Naive thymus-derived CD8-positive, alpha-beta T cell (primary cell): ENCODE measurements around the gene ZNF566. TPM values are rescaled to one million over a fixed set of nuclear protein-coding genes. Genes with fewer than 3 reads are reported as not detected.

ENCODE experiments used
- ATAC-seq, 2 donors: fragments of 150-1000 bp; cut with Tn5 transposase in 1 of 2; sonication (Bioruptor Pico), chemical (Tn5 transposase) in 1 of 2; 1 replicate in 1 of 2; 2 replicates in 1 of 2; pipeline ENCODE4 v1.10.0; 2021; ENCODE audit warnings: mild to moderate bottlenecking in 2 of 2, moderate library complexity in 2 of 2
- POLR2A ChIA-PET: fragments of 350-600 bp; sonication (Branson Sonifier 250); formaldehyde crosslinking; loops from one replicate; lab custom pipeline; 2021; ENCODE audit warnings: antibody characterized with exemption; lab: Charles Lee
- DNase-seq, 10 donors: peaks; one replicate each; pipeline versions ENCODE4 v3.0.0 to v3.0.0-alpha.2; 2020 to 2022
- H3K27ac Mint-ChIP-seq, 10 donors: one replicate each; pipeline ENCODE4 v1.8.0; 2020 to 2022; ENCODE audit warnings: mild to moderate bottlenecking in 10 of 10, mixed read lengths in 10 of 10, moderate library complexity in 4 of 10, inconsistent platforms in 1 of 10
- H3K27me3 Mint-ChIP-seq, 5 donors: one replicate each; pipeline ENCODE4 v1.8.0; 2021 to 2022; ENCODE audit warnings: mixed read lengths in 5 of 5
- H3K36me3 Mint-ChIP-seq, 3 donors: one replicate each; pipeline ENCODE4 v1.8.0; 2020 to 2022; ENCODE audit warnings: mixed read lengths in 3 of 3, mild to moderate bottlenecking in 2 of 3, inconsistent platforms in 1 of 3
- H3K4me1 Mint-ChIP-seq, 4 donors: one replicate each; pipeline ENCODE4 v1.8.0; 2021 to 2022; ENCODE audit warnings: mixed read lengths in 4 of 4
- H3K4me3 Mint-ChIP-seq, 10 donors: one replicate each; pipeline ENCODE4 v1.8.0; 2020 to 2022; ENCODE audit warnings: mild to moderate bottlenecking in 10 of 10, mixed read lengths in 10 of 10, moderate library complexity in 6 of 10, inconsistent platforms in 1 of 10
- H3K9me3 Mint-ChIP-seq, 9 donors: one replicate each; pipeline ENCODE4 v1.8.0; 2020 to 2022; ENCODE audit warnings: mixed read lengths in 9 of 9, mild to moderate bottlenecking in 3 of 9, inconsistent platforms in 1 of 9, moderate library complexity in 1 of 9
- polyA plus RNA-seq, 3 donors: library from polyadenylated mRNA; unstranded; fragments of 300-500 nt; fragmentation: Illumina TruSeq; gene quantifications; one replicate each; pipeline ENCODE4 v1.2.3, GENCODE V29; 2021
- total RNA-seq, 8 experiments: library from RNA in 2 of 8; stranded (reverse) in 2 of 8; gene quantifications; one replicate each; pipeline ENCODE4 v1.2.3 and lab custom pipeline; 2021 to 2026

Gene ZNF566
- total RNA-seq (10 to 100 TPM; 22.7 to 24.2 TPM), polyA plus RNA-seq (10 to 100 TPM in 2 of 3 donors, 1 to 10 TPM in 1; 9.0 to 23.8 (median 13.2) TPM), total RNA-seq (lab: John Stamatoyannopoulos, UW) (10.8 to 25.3 (median 21.4) reads per million in 6 experiments)

DNA sequence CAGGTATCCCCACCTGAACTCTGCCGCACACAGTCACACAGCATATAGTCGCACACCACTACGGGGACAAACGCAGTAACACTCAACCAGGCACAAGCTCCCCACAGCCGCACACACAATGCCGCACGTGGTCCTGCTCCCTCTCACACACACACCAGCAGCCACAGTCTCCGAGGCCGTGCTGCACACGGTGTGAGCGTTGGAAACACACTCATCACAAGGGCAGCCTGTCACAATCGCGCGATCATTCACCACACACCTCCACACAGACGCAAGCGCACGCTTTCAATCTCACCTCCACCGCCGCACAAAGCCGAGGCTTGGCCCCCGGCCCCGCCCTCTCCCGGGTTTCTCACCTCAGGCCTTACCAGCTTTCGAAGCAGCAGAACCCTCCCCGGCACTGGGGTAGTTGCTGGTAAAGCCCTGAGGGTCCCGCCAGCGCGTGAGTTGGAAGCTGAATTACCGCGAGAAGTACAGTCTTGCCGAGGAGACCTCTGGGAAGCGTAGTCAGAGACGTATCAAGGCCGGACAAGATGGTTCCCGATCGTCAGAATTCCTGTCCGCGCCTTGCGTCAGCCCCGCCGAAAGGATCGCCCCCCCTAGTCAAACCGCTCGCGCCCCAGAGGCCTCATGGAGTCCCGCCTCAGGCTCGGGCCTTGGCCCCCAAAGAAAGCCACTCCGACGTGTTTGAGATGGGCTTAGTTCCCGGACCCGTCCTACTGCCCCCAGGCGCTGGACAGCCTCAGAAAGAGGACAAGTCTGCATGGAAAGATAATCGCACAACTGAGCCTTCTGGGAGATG is at the start of gene ZNF566:
Gene ZNF566, minus strand, starts transcription at position 444 of the 802 bp plus-strand sequence. CDS start 13,004 bp downstream, outside the sequence.
- H3K4me3 Mint-ChIP-seq: peak within 1 kb of the TSS; percentile 92 to 100 (median 98)
- H3K4me1 Mint-ChIP-seq: peaks cover 23 to 36% (median 33%) of the 10 kb centered on the region in 4 donors
- ATAC-seq (peak; percentile 91 to 92), DNase-seq (peak; percentile 82 to 98 (median 94))
- H3K9me3 Mint-ChIP-seq: peaks cover 0 to 49% (median 12%) of the 10 kb centered on the region in 9 donors
- no peaks in the 10 kb centered on the region for H3K27me3 Mint-ChIP-seq
- H3K36me3 Mint-ChIP-seq: peaks cover 16 to 28% (median 17%) of the 10 kb centered on the region in 3 donors
- POLR2A ChIA-PET: interaction anchor here (0.6 to 2.3 kb wide), 21 partner anchors 12 to 1105 kb away, joined by 3 to 32 read pairs (median 5); partner anchors contain the start of genes THAP8, ZFP14, ZFP82 and ZNF146
- H3K27ac Mint-ChIP-seq: peak within 1 kb of the TSS; percentile 97 to 99 (median 99)

DNA sequence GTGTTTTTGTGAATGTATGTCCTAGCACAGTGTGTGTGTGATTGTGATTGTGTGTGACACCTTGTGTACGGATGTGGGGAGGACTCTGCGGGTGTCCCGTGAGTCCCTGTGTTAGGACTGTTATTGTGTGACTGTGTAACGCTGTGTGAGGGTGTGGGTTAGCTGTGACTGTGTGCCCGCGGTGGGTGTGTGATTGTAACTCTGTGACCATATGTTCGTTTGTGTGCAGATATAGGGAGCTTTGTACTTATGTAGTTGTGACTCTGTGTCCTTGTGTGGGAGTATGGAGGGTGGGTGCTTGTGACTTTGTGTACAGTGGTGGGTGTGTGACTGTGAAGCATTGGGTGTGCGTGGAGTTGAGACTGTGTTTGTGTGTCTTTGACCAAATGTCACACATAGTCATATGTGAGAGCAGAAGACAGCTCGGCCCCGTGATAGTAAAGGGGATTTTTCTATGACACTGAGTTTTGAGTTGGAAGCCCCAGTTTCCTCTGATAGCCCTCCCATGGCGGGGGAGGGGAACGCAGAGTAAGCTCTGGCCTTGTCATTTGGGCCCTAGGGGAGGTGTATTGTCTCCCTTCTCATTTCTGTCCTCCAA is 39.7 kb upstream of the ZNF566 start:
- Mint-ChIP-seq H3K27me3 (no peaks in the 10 kb centered on the region), H3K27ac (peak overlapping the region; percentile 93 to 99 (median 98)), H3K36me3 (peaks cover 28 to 66% (median 36%) of the 10 kb centered on the region in 3 donors), H3K9me3 (peaks cover 0 to 77% (median 32%) of the 10 kb centered on the region in 9 donors), H3K4me1 (peaks cover 19 to 32% (median 24%) of the 10 kb centered on the region in 4 donors), H3K4me3 (peak overlapping the region; percentile 94 to 100 (median 98))
- peak in 1 of 2 donors; percentile 15 for ATAC-seq
- no peak for DNase-seq
- POLR2A ChIA-PET: interaction anchor here (1.0 to 3.0 kb wide), 11 partner anchors 15 to 788 kb away, joined by 3 to 32 read pairs (median 7); partner anchors contain the start of genes ZFP14, ZNF146, ZNF345 and ZNF382

DNA sequence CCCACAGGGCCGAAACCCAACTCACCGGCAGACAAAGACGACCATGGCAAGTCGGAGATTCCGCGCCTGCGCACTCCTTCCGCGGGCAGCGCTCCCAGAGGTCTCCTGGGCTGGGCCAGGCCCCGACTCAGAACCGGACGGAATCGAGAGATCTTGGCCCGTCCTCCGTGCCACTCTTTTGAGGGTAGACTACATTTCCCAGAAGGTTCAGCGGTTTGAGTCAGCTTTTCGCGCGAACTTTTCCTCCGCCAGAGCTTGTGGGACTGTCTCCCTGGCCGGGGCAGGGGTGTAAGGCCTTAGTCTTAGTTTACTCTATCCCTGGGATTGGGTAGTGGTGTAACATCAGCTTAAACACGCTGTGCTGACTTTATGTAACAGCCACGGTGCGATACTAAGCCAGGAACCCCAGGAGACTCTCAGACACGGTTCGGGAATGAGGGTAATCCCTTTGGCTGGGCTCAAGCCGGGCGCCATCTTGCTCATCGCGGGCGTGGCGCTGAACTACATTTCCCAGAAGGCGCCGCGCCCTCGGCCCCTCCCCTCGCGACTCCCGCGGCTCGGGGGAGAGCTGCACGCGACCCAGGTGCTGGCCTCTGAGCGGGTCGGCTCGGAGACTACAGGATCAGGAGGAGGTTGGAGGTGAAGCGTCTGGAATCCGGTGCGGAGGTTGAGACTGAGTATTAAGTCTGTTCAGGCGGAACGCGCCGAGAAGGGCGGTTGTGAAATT is 39.0 kb upstream of the ZNF566 start, which contains the start of gene ZNF260:
Gene ZNF260, minus strand, starts transcription at position 78 of the 727 bp plus-strand sequence. CDS start 13,033 bp downstream, outside the sequence.
- peaks cover 19 to 32% (median 24%) of the 10 kb centered on the region in 4 donors for H3K4me1 Mint-ChIP-seq
- H3K4me3 Mint-ChIP-seq: peak within 1 kb of the TSS; percentile 94 to 100 (median 98)
- H3K36me3 Mint-ChIP-seq: peaks cover 32 to 65% (median 33%) of the 10 kb centered on the region in 3 donors
- ATAC-seq (peak; percentile 89), DNase-seq (peak; percentile 84 to 95 (median 90))
- H3K9me3 Mint-ChIP-seq: peaks cover 0 to 76% (median 32%) of the 10 kb centered on the region in 9 donors
- POLR2A ChIA-PET: interaction anchor here (0.6 to 3.0 kb wide), 16 partner anchors 16 to 789 kb away, joined by 3 to 32 read pairs (median 6); partner anchors contain the start of genes CAPNS1, ZFP14, ZNF146 and ZNF345
- H3K27ac Mint-ChIP-seq: peak within 1 kb of the TSS; percentile 93 to 99 (median 98)
- H3K27me3 Mint-ChIP-seq: no peaks in the 10 kb centered on the region

DNA sequence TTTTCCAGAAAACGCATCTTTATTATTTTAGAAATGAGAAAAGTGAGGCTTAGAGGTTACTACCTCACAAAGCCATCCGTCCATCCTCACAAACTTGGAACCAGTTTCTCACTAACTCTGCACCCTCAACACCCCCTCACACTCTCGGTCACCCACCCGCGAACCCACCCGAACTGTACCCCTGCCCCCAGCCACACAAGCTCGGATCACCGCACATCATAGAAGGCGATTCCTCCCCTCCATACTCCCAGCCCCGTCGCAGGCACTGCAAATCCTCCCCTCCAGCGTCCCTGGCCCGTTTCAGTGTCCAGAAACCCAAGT is 38.5 kb upstream of the ZNF566 start:
- peak overlapping the region; percentile 94 to 100 (median 98) for H3K4me3 Mint-ChIP-seq

DNA sequence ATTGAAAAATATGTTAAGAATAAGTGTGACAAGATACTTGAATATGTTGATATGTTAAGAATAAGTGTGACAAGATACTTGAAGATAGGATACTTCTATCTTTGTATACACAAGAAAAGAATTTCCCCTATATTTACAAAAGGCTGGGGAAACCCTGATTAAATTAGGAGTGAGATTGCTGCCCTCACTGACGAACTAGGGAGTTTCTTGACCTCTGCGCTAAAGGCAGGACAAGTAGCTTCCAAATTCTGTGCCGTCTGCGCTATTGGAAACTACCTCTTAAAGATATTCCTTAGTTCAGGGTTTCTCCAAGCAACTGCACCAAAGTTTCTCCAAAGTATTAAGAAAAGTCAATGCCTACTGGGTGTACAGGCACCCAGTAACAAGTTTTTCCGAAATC is 38.0 kb upstream of the ZNF566 start:
- no peaks in the 10 kb centered on the region for H3K27me3 Mint-ChIP-seq
- peak overlapping the region in 3 of 10 donors; percentile 98 to 99 (median 99) for H3K27ac Mint-ChIP-seq
- H3K36me3 Mint-ChIP-seq: peaks cover 34 to 67% (median 38%) of the 10 kb centered on the region in 3 donors
- H3K9me3 Mint-ChIP-seq: peaks cover 0 to 77% (median 35%) of the 10 kb centered on the region in 9 donors
- H3K4me1 Mint-ChIP-seq: peaks cover 19 to 34% (median 26%) of the 10 kb centered on the region in 4 donors
- POLR2A ChIA-PET: interaction anchor here (0.6 to 2.5 kb wide), 10 partner anchors 38 to 388 kb away, joined by 3 to 32 read pairs (median 6); partner anchors contain the start of genes CAPNS1, ZFP14, ZNF146 and ZNF345
- DNase-seq: no peak
- H3K4me3 Mint-ChIP-seq: peak overlapping the region; percentile 94 to 100 (median 98)
- ATAC-seq: no peak

More for the DNA sequence above, 38.5 kb upstream of the ZNF566 start:
- POLR2A ChIA-PET: interaction anchor here (0.6 to 3.0 kb wide), 13 partner anchors 38 to 683 kb away, joined by 3 to 32 read pairs (median 7); partner anchors contain the start of genes CAPNS1, ZFP14, ZNF146 and ZNF345
- DNase-seq: no peak
- H3K27me3 Mint-ChIP-seq: no peaks in the 10 kb centered on the region
- peaks cover 0 to 77% (median 33%) of the 10 kb centered on the region in 9 donors for H3K9me3 Mint-ChIP-seq
- H3K36me3 Mint-ChIP-seq: peaks cover 32 to 67% (median 34%) of the 10 kb centered on the region in 3 donors
- ATAC-seq: no peak
- peak overlapping the region; percentile 93 to 99 (median 98) for H3K27ac Mint-ChIP-seq
- peaks cover 19 to 32% (median 26%) of the 10 kb centered on the region in 4 donors for H3K4me1 Mint-ChIP-seq

DNA sequence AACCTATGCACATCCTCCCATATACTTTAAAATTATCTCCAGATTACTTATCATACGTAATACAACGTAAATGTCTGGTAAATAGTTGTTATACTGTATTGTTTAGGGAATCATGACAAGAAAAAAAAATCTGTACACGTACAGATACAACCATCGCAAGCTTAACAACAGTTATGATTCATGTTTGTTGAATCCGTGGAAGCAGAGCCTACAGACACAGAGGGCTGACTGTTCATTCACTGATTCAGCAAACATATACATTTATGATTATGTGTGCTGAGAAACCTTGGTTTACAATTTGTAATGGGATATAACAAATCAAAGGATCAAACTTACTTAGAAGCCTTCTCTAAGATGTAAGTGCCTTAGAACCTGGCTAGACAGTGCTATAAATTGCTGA is 37.2 kb upstream of the ZNF566 start:
- DNase-seq: no peak
- H3K36me3 Mint-ChIP-seq: peaks cover 34 to 69% (median 39%) of the 10 kb centered on the region in 3 donors
- POLR2A ChIA-PET: interaction anchor here (1.0 kb wide), 1 partner anchor 78 kb away, joined by 3 read pairs; the partner anchor contains the start of gene ZNF382
- peak overlapping the region in 9 of 10 donors; percentile 33 to 100 (median 71) for H3K4me3 Mint-ChIP-seq
- no peaks in the 10 kb centered on the region for H3K27me3 Mint-ChIP-seq
- H3K9me3 Mint-ChIP-seq: peaks cover 0 to 79% (median 35%) of the 10 kb centered on the region in 9 donors
- peak overlapping the region in 4 of 10 donors; percentile 7 to 65 (median 28) for H3K27ac Mint-ChIP-seq
- ATAC-seq: no peak
- H3K4me1 Mint-ChIP-seq: peaks cover 19 to 34% (median 26%) of the 10 kb centered on the region in 4 donors

DNA sequence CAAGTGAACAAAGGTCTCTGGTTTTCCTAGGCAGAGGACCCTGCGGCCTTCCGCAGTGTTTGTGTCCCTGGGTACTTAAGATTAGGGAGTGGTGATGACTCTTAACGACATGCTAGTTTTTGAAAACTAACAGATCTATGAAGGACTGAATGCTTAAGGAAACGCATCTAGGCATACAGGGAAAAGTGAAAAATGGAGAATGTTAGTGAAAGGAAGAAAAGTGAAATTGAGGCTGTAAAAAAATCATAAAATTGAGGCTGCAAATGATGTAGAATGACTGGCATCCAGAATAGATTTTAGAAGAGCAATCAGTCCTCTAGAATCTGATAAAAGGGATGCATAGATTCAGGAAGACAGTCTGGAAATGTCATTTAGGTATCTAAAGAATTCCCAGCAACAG is 35.3 kb upstream of the ZNF566 start:
- no peak overlapping the region for H3K27ac Mint-ChIP-seq
- peaks cover 0 to 84% (median 31%) of the 10 kb centered on the region in 9 donors for H3K9me3 Mint-ChIP-seq
- peaks cover 19 to 34% (median 26%) of the 10 kb centered on the region in 4 donors for H3K4me1 Mint-ChIP-seq
- H3K36me3 Mint-ChIP-seq: peaks cover 34 to 76% (median 57%) of the 10 kb centered on the region in 3 donors
- no peaks in the 10 kb centered on the region for H3K27me3 Mint-ChIP-seq
- ATAC-seq: no peak
- POLR2A ChIA-PET: no interaction called here
- no peak for DNase-seq
- H3K4me3 Mint-ChIP-seq: peak overlapping the region in 3 of 10 donors; percentile 10 to 42 (median 16)

DNA sequence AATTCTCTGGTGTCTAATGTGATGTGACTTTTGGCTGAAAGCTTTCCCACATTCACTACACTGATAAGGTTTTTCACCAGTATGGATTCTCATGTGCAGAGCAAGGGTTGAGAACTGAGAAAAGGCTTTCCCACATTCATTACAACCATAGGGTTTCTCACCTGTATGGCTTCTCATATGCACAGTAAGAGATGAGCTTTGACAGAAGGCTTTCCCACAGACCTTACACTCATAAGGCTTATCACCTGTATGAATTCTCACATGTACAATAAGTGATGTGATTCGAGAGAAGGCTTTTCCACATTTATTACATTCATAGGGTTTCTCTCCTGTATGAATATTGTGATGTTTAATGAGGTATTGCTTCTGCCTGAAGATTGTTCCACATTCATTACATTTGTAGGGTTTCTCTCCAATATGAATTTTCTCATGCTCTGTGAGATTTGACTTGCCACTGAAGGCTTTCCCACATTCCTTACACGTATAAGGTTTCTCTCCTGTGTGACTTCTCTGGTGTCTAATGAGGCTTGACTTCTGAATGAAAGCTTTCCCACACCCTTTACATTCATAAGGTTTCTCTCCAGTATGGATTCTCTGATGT is 24.8 kb upstream of the ZNF566 start:
- Mint-ChIP-seq H3K27ac (no peak overlapping the region), H3K4me1 (no peaks in the 10 kb centered on the region), H3K36me3 (peaks cover 47 to 75% (median 57%) of the 10 kb centered on the region in 3 donors), H3K4me3 (no peak overlapping the region), H3K27me3 (no peaks in the 10 kb centered on the region), H3K9me3 (peaks cover 11 to 96% (median 55%) of the 10 kb centered on the region in 9 donors)
- ATAC-seq: no peak
- POLR2A ChIA-PET: no interaction called here
- no peak for DNase-seq

DNA sequence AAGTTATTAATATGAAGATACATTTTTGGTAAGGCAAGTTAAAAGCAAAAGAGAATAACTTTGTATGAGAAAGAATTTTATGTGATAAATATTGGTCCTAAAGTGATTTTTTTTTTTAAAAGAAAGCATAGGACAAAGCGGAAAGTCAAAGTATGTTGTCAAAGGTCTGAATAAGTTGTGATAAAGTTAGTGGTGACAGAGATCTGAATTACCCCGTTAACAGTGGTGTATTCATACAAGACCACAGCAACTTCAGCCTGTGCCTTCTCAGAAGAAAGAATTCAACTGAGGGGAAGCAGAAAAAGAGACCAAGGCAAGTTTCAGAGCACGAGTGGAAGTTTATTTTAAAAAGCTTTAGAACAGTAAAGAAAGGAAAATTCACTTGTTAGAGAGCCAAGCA is 19.0 kb upstream of the ZNF566 start:
- Mint-ChIP-seq H3K9me3 (peaks cover 0 to 93% (median 22%) of the 10 kb centered on the region in 9 donors), H3K27me3 (no peaks in the 10 kb centered on the region), H3K36me3 (peaks cover under 1 to 31% (median 24%) of the 10 kb centered on the region in 3 donors), H3K4me1 (no peaks in the 10 kb centered on the region), H3K4me3 (no peak overlapping the region), H3K27ac (no peak overlapping the region)
- ATAC-seq (no peak), DNase-seq (no peak)
- POLR2A ChIA-PET: interaction anchor here (0.7 kb wide), 1 partner anchor 200 kb away, joined by 4 read pairs; no protein-coding TSS in a partner anchor

DNA sequence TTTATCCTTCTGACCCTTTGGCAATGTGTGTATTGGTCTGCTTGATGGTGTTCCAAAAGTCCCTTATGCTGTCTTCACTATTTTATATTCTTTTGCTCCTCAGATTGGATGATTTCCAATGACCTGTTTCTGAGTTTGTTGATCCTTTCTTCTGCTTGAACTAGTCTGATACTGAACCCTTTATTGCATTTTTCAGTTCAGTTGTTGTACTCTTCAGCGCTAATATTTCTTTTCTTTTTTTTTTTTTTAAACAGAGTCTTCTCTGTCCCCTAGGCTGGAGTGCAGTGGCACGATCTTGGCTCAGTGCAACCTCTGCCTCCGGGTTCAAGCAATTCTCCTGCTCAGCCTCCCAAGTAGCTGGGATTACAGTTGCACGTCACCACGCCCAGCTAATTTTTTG is 12.6 kb upstream of the ZNF566 start:
- H3K27ac Mint-ChIP-seq: no peak overlapping the region
- no peak for DNase-seq
- POLR2A ChIA-PET: no interaction called here
- peak overlapping the region in 2 of 10 donors; percentile 3 to 47 for H3K4me3 Mint-ChIP-seq
- ATAC-seq: no peak
- no peaks in the 10 kb centered on the region for H3K4me1 Mint-ChIP-seq
- H3K27me3 Mint-ChIP-seq: no peaks in the 10 kb centered on the region
- H3K9me3 Mint-ChIP-seq: peaks cover 0 to 85% (median 29%) of the 10 kb centered on the region in 9 donors
- H3K36me3 Mint-ChIP-seq: peaks cover 3 to 27% (median 18%) of the 10 kb centered on the region in 3 donors

DNA sequence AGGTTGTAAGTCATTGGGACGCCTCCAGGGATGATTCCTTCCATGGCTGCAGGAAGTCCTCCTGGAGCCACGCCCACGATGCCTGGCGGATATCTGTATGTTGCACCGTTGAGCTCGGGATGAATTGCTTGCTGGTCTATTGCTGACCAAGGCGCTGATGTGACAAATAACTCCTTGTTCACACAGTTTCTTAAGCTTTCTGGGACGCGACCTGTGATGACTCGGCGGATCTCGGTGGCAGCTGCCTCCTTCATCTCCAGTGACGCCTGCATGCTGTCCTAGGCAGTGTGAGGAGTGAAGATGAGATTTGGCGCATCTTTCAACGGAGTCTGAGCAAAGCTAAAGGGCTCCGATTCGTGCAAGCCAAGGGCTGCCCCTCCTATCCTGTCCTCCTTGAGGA is 7.6 kb upstream of the ZNF566 start:
- DNase-seq (no peak), ATAC-seq (no peak)
- no peaks in the 10 kb centered on the region for H3K27me3 Mint-ChIP-seq
- H3K9me3 Mint-ChIP-seq: peaks cover 0 to 75% (median 29%) of the 10 kb centered on the region in 9 donors
- peaks cover 3 to 21% (median 13%) of the 10 kb centered on the region in 3 donors for H3K36me3 Mint-ChIP-seq
- no peak overlapping the region for H3K27ac Mint-ChIP-seq
- POLR2A ChIA-PET: no interaction called here
- no peak overlapping the region for H3K4me3 Mint-ChIP-seq
- H3K4me1 Mint-ChIP-seq: peaks cover 0 to 3% (median 0%) of the 10 kb centered on the region in 4 donors
